ENCODE results near the gene DUSP11.
"Not testable (repeated sequence)": the region's sequence is repeated elsewhere in the genome, so short reads cannot be mapped to it uniquely, and the experiment has no call there.

DUSP11 gene

GRCh38 chr2:73780237-73780582, 307 bp upstream of the DUSP11 start:
- H3K9ac ChIP-seq (ENCODE audit: low read length), result no peak overlapping the region
- H4K20me1 ChIP-seq (ENCODE audit: insufficient read depth, low read length), result no peaks in the 10 kb centered on the region
- H3K4me3 ChIP-seq (ENCODE audit: low read length), result peak overlapping the region; percentile 92

DNA sequence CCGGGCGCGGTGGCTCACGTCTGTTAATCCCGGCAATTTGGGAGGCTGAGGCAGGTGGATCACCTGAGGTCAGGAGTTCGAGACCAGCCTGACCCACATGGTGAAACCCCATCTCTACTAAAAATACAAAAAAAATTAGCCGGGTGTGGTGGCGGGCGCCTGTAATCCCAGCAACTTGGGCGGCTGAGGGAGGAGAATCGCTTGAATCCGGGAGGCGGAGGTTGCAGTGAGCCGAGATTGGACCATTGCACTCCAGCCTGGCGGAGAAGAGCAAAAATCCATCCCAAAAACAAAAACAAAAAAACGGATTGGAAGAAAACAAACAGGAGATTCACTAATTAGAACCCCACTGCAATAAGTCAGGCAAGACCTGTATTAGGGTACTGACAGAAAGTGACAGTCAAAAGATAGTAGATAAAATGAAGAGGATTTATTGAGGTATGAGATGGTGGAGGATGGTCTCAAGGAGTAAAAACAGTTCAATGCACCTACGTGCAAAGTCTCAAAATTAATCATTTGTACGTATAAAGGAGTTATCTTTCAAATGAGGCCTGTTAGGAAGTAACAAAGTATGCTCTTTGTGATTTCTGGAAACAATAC, 936 bp downstream of the DUSP11 start:
- not testable (repeated sequence) for H3K27ac ChIP-seq (ENCODE audit: low read length); H3K27me3 ChIP-seq (replicated peaks; ENCODE audit: insufficient read depth, low read length); H3K36me3 ChIP-seq (replicated peaks; ENCODE audit: insufficient read depth, low read length); DNase-seq; H3K9me2 ChIP-seq (replicated peaks; ENCODE audit: insufficient read depth, low read length); H3K9me3 ChIP-seq (replicated peaks; ENCODE audit: insufficient read depth, low read length); H3K4me1 ChIP-seq (ENCODE audit: low read length); H3F3A ChIP-seq (ENCODE audit: insufficient read depth, low read length); H4K20me1 ChIP-seq (ENCODE audit: insufficient read depth, low read length)
- H3K4me2 ChIP-seq (ENCODE audit: low read depth, low read length), result peak overlapping the region; percentile 75
- peak overlapping the region; percentile 84 for H3K9ac ChIP-seq (ENCODE audit: low read length)
- peak overlapping the region; percentile 92 for H3K4me3 ChIP-seq (ENCODE audit: low read length)
- H2AFZ ChIP-seq (ENCODE audit: low read length), result peak overlapping the region; percentile 89
- H3K79me2 ChIP-seq (ENCODE audit: low read length), result peaks cover 34% of the 10 kb centered on the region

More at GRCh38 chr2:73780237-73780582, 307 bp upstream of the DUSP11 start:
- Histone ChIP-seq H3K9me3 (replicated peaks; ENCODE audit: insufficient read depth, low read length) (no peaks in the 10 kb centered on the region), H3K4me1 (ENCODE audit: low read length) (peaks cover 7% of the 10 kb centered on the region; the same call in 1 of the 2 replicates), H2AFZ (ENCODE audit: low read length) (peak overlapping the region; percentile 47), H3K9me2 (replicated peaks; ENCODE audit: insufficient read depth, low read length) (no peaks in the 10 kb centered on the region), H3K27me3 (replicated peaks; ENCODE audit: insufficient read depth, low read length) (no peaks in the 10 kb centered on the region), H3K4me2 (ENCODE audit: low read depth, low read length) (peak overlapping the region; percentile 53), H3F3A (ENCODE audit: insufficient read depth, low read length) (no peaks in the 10 kb centered on the region), H3K79me2 (ENCODE audit: low read length) (peaks cover 34% of the 10 kb centered on the region), H3K27ac (ENCODE audit: low read length) (no peak overlapping the region), H3K36me3 (replicated peaks; ENCODE audit: insufficient read depth, low read length) (no peaks in the 10 kb centered on the region; the same call in 1 of the 2 replicates)
- DNase-seq, result no peak
- TF ChIP-seq EZH2phosphoT487 (IDR thresholded peaks at IDR 0.05; ENCODE audit: low read length) (no peak), EZH2 (optimal IDR thresholded peaks at IDR 0.05; ENCODE audit: low read depth, low read length) (no peak)
- TF ChIP-seq, protein P1, sequence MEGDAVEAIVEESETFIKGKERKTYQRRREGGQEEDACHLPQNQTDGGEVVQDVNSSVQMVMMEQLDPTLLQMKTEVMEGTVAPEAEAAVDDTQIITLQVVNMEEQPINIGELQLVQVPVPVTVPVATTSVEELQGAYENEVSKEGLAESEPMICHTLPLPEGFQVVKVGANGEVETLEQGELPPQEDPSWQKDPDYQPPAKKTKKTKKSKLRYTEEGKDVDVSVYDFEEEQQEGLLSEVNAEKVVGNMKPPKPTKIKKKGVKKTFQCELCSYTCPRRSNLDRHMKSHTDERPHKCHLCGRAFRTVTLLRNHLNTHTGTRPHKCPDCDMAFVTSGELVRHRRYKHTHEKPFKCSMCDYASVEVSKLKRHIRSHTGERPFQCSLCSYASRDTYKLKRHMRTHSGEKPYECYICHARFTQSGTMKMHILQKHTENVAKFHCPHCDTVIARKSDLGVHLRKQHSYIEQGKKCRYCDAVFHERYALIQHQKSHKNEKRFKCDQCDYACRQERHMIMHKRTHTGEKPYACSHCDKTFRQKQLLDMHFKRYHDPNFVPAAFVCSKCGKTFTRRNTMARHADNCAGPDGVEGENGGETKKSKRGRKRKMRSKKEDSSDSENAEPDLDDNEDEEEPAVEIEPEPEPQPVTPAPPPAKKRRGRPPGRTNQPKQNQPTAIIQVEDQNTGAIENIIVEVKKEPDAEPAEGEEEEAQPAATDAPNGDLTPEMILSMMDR (IDR thresholded peaks at IDR 0.05; ENCODE audit: low read length), result no peak

- peaks cover 3% of the 10 kb centered on the region; the same call in 1 of the 2 replicates for H3K36me3 ChIP-seq (replicated peaks; ENCODE audit: insufficient read depth, low read length)
- H3K9ac ChIP-seq (ENCODE audit: low read length), result no peak overlapping the region
- H3K4me2 ChIP-seq (ENCODE audit: low read depth, low read length), result no peak overlapping the region
- H3K4me3 ChIP-seq (ENCODE audit: low read length), result no peak overlapping the region
- H3K27me3 ChIP-seq (replicated peaks; ENCODE audit: insufficient read depth, low read length), result no peaks in the 10 kb centered on the region
- H3K79me2 ChIP-seq (ENCODE audit: low read length), result peaks cover 42% of the 10 kb centered on the region
- no peak for TF ChIP-seq EZH2 (optimal IDR thresholded peaks at IDR 0.05; ENCODE audit: low read depth, low read length)
- no peaks in the 10 kb centered on the region for H3K9me2 ChIP-seq (replicated peaks; ENCODE audit: insufficient read depth, low read length)
- H2AFZ ChIP-seq (ENCODE audit: low read length), result no peak overlapping the region
- no peaks in the 10 kb centered on the region for H3K9me3 ChIP-seq (replicated peaks; ENCODE audit: insufficient read depth, low read length)
- H3K4me1 ChIP-seq (ENCODE audit: low read length), result peaks cover 7% of the 10 kb centered on the region; the same call in 1 of the 2 replicates
- H4K20me1 ChIP-seq (ENCODE audit: insufficient read depth, low read length), result peaks cover 2% of the 10 kb centered on the region; the same call in 1 of the 2 replicates
- H3F3A ChIP-seq (ENCODE audit: insufficient read depth, low read length), result no peaks in the 10 kb centered on the region
- H3K27ac ChIP-seq (ENCODE audit: low read length), result no peak overlapping the region
- DNase-seq, result no peak
Measured at GRCh38 chr2:73776869-73777519, 2.9 kb downstream of the DUSP11 start.

GRCh38 chr2:73776381-73776780, 3.5 kb downstream of the DUSP11 start:
- H3K4me3 ChIP-seq (ENCODE audit: low read length), result no peak overlapping the region
- no peaks in the 10 kb centered on the region for H3K27me3 ChIP-seq (replicated peaks; ENCODE audit: insufficient read depth, low read length)
- H4K20me1 ChIP-seq (ENCODE audit: insufficient read depth, low read length), result peaks cover 2% of the 10 kb centered on the region; the same call in 1 of the 2 replicates
- no peak overlapping the region for H3K9ac ChIP-seq (ENCODE audit: low read length)
- H3K36me3 ChIP-seq (replicated peaks; ENCODE audit: insufficient read depth, low read length), result peaks cover 3% of the 10 kb centered on the region; the same call in 1 of the 2 replicates
- no peak overlapping the region for H3K27ac ChIP-seq (ENCODE audit: low read length)
- no peaks in the 10 kb centered on the region for H3F3A ChIP-seq (ENCODE audit: insufficient read depth, low read length)
- no peaks in the 10 kb centered on the region for H3K9me2 ChIP-seq (replicated peaks; ENCODE audit: insufficient read depth, low read length)
- H3K4me2 ChIP-seq (ENCODE audit: low read depth, low read length), result no peak overlapping the region
- H3K79me2 ChIP-seq (ENCODE audit: low read length), result peaks cover 42% of the 10 kb centered on the region
- H3K9me3 ChIP-seq (replicated peaks; ENCODE audit: insufficient read depth, low read length), result no peaks in the 10 kb centered on the region
- no peak for DNase-seq
- no peak overlapping the region for H2AFZ ChIP-seq (ENCODE audit: low read length)
- TF ChIP-seq EZH2 (optimal IDR thresholded peaks at IDR 0.05; ENCODE audit: low read depth, low read length) (no peak), EZH2phosphoT487 (IDR thresholded peaks at IDR 0.05; ENCODE audit: low read length) (no peak)
- TF ChIP-seq, protein P1 (IDR thresholded peaks at IDR 0.05; ENCODE audit: low read length), result no peak
- peaks cover 7% of the 10 kb centered on the region; the same call in 1 of the 2 replicates for H3K4me1 ChIP-seq (ENCODE audit: low read length)
